Vagina (tissue), 2 donors: Measurements from ENCODE around the gene TTC39C. TPM values are rescaled to one million over a fixed set of nuclear protein-coding genes. Genes with fewer than 3 reads are reported as not detected.

Source experiments
- DNase-seq, 2 donors: peaks; one replicate each; pipeline ENCODE4 v3.0.0-alpha.2; 2017; ENCODE audit errors: extremely low spot score in 2 of 2
- H3K27ac ChIP-seq: fragments of 200-600 bp; sonication (generic); one replicate; pipeline ENCODE4 v1.5.1; 2019
- H3K27me3 ChIP-seq: fragments of 200-600 bp; sonication (generic); one replicate; pipeline ENCODE4 v1.5.1; 2019
- H3K36me3 ChIP-seq, 2 donors: fragments of 200-600 bp; sonication (generic); one replicate each; pipeline ENCODE4 v1.5.1; 2017 to 2019
- H3K4me1 ChIP-seq: fragments of 200-600 bp; sonication (generic); one replicate; pipeline ENCODE4 v1.5.1; 2019
- H3K4me3 ChIP-seq, 2 donors: fragments of 200-600 bp; sonication (generic); 1 replicate in 1 of 2; 2 replicates in 1 of 2; pipeline ENCODE4 v1.5.1; 2016 to 2019
- H3K9me3 ChIP-seq: fragments of 200-600 bp; sonication (generic); one replicate; pipeline ENCODE4 v1.5.1; 2019
- POLR2A ChIP-seq, 2 donors: fragments of 450-650 bp; IDR thresholded peaks; one replicate each; pipeline ENCODE4 v1.6.1; 2017; ENCODE audit warnings: antibody characterized with exemption in 2 of 2, mild to moderate bottlenecking in 2 of 2, moderate library complexity in 2 of 2
- POLR2AphosphoS5 ChIP-seq, 2 donors: sonication (generic); formaldehyde crosslinking; IDR thresholded peaks; one replicate each; pipeline ENCODE4 v1.9.0; 2017; ENCODE audit warnings: antibody characterized with exemption in 2 of 2, mild to moderate bottlenecking in 2 of 2, low read depth in 1 of 2; ENCODE audit not compliant: insufficient read depth in 1 of 2
- intact Hi-C: fragments of 100-400 bp; cut with DNase I; formaldehyde crosslinking; loops from one replicate; pipeline ENCODE4 v1.15.1; 2023
- total RNA-seq: library from RNA; depleted of rRNA; stranded (reverse); fragments of >200 nt; gene quantifications from one replicate; pipeline ENCODE4 v1.2.3, GENCODE V29; 2016
- TF ChIP-seq, protein P1 (sequence below), 3 experiments: fragments of 450-650 bp in 2 of 3; fragments of 200-600 bp in 1 of 3; sonication (generic) in 1 of 3; IDR thresholded peaks; one replicate each; pipeline ENCODE4 v1.5.1; 2017 to 2019; ENCODE audit warnings: antibody characterized with exemption in 3 of 3, mild to moderate bottlenecking in 2 of 3, moderate library complexity in 2 of 3

TTC39C gene
- total RNA-seq, 1 donor from 2014 or later, result 42.5 TPM

DNA sequence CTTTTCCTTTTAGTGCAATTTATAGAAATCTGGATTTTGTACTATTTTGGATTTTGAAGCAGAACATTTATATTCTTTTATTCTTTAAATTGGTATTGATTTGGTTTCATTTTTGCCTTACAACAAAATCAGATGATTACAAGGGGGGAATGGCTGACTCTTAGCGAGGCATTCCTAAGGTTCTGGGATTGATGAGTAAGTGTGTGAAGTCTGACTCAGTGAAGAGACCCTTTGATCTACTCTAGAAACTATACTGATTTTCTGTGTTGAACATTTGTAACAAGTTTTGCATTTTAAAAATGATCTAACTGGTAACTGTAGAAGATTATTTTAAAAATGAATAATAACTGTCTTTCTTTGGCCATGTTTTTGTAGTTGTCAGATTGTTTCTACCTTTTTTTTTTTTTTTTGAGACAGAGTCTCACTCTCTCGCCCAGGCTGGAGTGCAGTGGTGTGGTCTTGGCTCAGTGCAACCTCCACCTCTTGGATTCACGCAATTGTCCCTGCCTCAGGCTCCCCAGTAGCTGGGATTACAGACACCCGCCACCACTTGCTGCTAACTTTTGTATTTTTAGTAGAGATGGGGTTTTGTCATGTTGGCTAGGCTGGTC is 48.7 kb downstream of the TTC39C start:
- no peaks in the 10 kb centered on the region for H3K9me3 ChIP-seq
- no peak for DNase-seq
- intact Hi-C loops, result no loop called here
- H3K4me3 ChIP-seq, result no peak overlapping the region
- TF ChIP-seq, protein P1, sequence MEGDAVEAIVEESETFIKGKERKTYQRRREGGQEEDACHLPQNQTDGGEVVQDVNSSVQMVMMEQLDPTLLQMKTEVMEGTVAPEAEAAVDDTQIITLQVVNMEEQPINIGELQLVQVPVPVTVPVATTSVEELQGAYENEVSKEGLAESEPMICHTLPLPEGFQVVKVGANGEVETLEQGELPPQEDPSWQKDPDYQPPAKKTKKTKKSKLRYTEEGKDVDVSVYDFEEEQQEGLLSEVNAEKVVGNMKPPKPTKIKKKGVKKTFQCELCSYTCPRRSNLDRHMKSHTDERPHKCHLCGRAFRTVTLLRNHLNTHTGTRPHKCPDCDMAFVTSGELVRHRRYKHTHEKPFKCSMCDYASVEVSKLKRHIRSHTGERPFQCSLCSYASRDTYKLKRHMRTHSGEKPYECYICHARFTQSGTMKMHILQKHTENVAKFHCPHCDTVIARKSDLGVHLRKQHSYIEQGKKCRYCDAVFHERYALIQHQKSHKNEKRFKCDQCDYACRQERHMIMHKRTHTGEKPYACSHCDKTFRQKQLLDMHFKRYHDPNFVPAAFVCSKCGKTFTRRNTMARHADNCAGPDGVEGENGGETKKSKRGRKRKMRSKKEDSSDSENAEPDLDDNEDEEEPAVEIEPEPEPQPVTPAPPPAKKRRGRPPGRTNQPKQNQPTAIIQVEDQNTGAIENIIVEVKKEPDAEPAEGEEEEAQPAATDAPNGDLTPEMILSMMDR (IDR thresholded peaks at IDR 0.05), result no peak
- TF ChIP-seq POLR2A (IDR thresholded peaks at IDR 0.05) (no peak), POLR2AphosphoS5 (IDR thresholded peaks at IDR 0.05; ENCODE audit: insufficient read depth in 1 of 2, low read depth in 1 of 2) (no peak)
- peaks cover 18% of the 10 kb centered on the region for H3K4me1 ChIP-seq
- no peaks in the 10 kb centered on the region for H3K27me3 ChIP-seq
- peaks cover 0 to 16% of the 10 kb centered on the region in 2 donors for H3K36me3 ChIP-seq
- no peak overlapping the region for H3K27ac ChIP-seq

DNA sequence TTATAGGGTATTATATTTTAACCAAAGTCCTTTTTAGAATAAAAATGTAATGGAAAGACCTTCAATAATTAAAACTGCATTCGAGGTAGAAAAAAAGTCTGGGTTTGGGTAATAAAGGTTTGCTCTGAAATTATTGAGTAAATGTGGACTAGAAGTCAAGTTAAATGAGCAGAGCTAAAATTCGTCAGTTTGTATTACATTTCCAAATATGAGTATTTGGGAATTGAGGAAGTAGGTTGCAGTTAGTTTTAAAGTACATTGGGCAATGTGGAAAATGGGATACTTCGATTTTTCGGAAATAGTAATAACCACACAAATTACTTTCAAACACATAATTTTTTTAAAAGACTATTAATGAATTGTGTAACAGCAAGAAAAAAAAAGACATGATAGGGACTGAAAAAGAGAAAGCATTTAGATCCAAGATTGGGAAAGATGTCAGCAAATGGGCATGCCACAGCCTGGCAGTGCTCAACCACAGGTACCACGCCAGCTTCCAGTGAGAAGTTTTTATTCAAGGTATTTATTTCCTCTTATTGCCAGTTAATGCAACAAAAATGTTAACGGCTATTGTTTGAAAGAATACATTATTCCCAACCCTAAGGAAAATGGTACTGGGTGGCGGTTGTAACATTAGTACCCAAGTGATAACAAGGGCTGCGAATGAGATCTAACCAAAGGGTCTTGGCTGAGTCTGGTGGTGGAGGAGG is 50.0 kb downstream of the TTC39C start:
- no peaks in the 10 kb centered on the region for H3K9me3 ChIP-seq
- intact Hi-C loops, result no loop called here
- TF ChIP-seq POLR2AphosphoS5 (IDR thresholded peaks at IDR 0.05; ENCODE audit: insufficient read depth in 1 of 2, low read depth in 1 of 2), result no peak
- TF ChIP-seq, protein P1 (IDR thresholded peaks at IDR 0.05), result no peak
- no peak overlapping the region for H3K4me3 ChIP-seq
- peaks cover 28% of the 10 kb centered on the region for H3K4me1 ChIP-seq
- H3K36me3 ChIP-seq, result peaks cover 0 to 16% of the 10 kb centered on the region in 2 donors
- H3K27me3 ChIP-seq, result no peaks in the 10 kb centered on the region
- H3K27ac ChIP-seq, result no peak overlapping the region
- no peak for DNase-seq

DNA sequence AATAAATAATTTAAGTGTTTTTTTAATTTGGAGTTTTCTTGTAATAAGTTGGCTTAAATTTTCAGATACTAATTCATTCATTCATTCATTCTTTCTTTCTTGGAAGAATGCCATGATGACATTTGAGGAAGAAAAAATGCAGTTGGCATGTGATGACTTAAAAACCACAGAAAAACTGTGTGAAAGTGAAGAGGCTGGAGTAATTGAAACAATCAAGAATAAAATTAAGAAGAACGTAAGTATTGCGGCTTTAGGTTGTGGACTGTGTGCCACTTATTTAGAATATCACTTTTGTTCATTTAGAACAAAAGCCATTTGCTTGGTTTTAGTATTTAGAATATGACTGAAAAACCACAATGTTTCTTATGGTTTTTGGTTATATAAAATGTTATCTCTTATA is 51.4 kb downstream of the TTC39C start:
- Histone ChIP-seq H3K4me1 (peaks cover 20% of the 10 kb centered on the region), H3K4me3 (no peak overlapping the region), H3K36me3 (peaks cover 0 to 16% of the 10 kb centered on the region in 2 donors), H3K27me3 (no peaks in the 10 kb centered on the region), H3K9me3 (no peaks in the 10 kb centered on the region), H3K27ac (no peak overlapping the region)
- TF ChIP-seq, protein P1 (IDR thresholded peaks at IDR 0.05), result no peak
- TF ChIP-seq POLR2A (IDR thresholded peaks at IDR 0.05) (no peak), POLR2AphosphoS5 (IDR thresholded peaks at IDR 0.05; ENCODE audit: insufficient read depth in 1 of 2, low read depth in 1 of 2) (no peak)
- intact Hi-C loops, result no loop called here
- DNase-seq, result no peak

DNA sequence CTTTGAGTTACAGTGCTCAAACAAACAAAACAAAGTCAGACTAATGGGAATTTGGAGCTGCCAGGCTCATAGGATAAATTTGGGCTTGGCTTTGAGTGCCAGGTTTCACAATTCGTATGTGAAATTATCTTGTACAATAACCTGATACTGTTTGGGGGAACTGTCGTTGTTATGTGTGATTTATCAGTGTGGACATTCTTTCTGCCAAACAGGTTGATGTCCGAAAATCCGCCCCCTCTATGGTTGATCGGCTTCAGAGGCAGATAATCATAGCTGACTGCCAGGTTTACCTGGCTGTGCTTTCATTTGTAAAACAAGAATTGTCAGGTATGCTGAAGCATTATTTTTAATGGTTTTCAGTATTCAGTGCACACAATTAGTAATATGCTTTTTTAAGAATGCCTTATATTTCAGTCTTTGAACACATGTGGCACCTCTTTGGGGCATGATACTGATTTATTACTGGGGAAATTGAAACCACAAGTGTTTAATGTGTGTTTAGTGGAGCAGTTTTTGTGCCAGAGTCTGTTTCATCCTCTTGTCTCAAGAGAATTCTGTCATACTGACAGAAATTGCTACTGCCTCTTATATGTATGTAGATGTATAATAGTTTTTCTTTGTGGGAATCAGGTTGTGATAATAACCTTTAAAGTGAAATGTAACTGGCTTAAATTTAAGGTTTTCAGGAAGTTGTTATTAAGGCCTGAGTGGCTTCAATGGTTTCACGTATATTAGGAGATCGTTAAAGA is 54.6 kb downstream of the TTC39C start:
- Histone ChIP-seq H3K4me1 (peaks cover 10% of the 10 kb centered on the region), H3K4me3 (no peak overlapping the region), H3K27ac (no peak overlapping the region), H3K9me3 (no peaks in the 10 kb centered on the region), H3K27me3 (no peaks in the 10 kb centered on the region), H3K36me3 (peaks cover 0 to 16% of the 10 kb centered on the region in 2 donors)
- no peak for DNase-seq
- intact Hi-C loops, result no loop called here
- no peak for TF ChIP-seq POLR2A (IDR thresholded peaks at IDR 0.05)
- no peak for TF ChIP-seq POLR2AphosphoS5 (IDR thresholded peaks at IDR 0.05; ENCODE audit: insufficient read depth in 1 of 2, low read depth in 1 of 2)
- TF ChIP-seq, protein P1 (IDR thresholded peaks at IDR 0.05), result no peak
